B cell (primary cell): ENCODE data around the gene TMEM129. TPM values are rescaled to one million over a fixed set of nuclear protein-coding genes. Genes with fewer than 3 reads are reported as not detected.

ENCODE experiments used
- ATAC-seq: fragments of 200-7000 bp; cut with Tn5 transposase; one replicate; pipeline ENCODE4 v1.10.0; 2021; ENCODE audit warnings: low read depth, mild to moderate bottlenecking, moderate number of reproducible peaks, moderate library complexity
- CTCF ChIA-PET: fragments of 350-600 bp; sonication (Branson Sonifier 250); formaldehyde crosslinking; loops from one replicate; lab custom pipeline; 2021; ENCODE audit warnings: antibody characterized with exemption, inconsistent platforms; lab: Charles Lee
- POLR2A ChIA-PET: fragments of 350-600 bp; sonication (Branson Sonifier 250); formaldehyde crosslinking; loops from one replicate; lab custom pipeline; 2021; ENCODE audit warnings: antibody characterized with exemption; lab: Charles Lee
- DNase-seq: peaks from one replicate; pipeline ENCODE4 v3.0.0; 2013
- H2AFZ ChIP-seq: 2 replicates; pipeline ENCODE4 v1.6.1; 2012; ENCODE audit warnings: mild to moderate bottlenecking, low read depth, low read length; ENCODE audit not compliant: insufficient read depth, poor library complexity, severe bottlenecking
- H3K27ac ChIP-seq, 2 donors: 1 replicate in 1 of 2; 2 replicates in 1 of 2; pipeline ENCODE4 v1.5.1; 2012 to 2013; ENCODE audit warnings: low read length in 2 of 2, mild to moderate bottlenecking in 2 of 2, moderate library complexity in 1 of 2
- H3K27me3 ChIP-seq, 4 experiments: fragments of 200-600 bp in 1 of 4; sonication (generic) in 1 of 4; replicated peaks in 1 of 4; 1 replicate in 2 of 4; 2 replicates in 2 of 4; pipeline versions ENCODE4 v1.6.1 to v1.7.0; 2013 to 2016; ENCODE audit warnings: low read length in 3 of 4, mild to moderate bottlenecking in 2 of 4, mixed read lengths in 1 of 4, moderate library complexity in 1 of 4; ENCODE audit not compliant: insufficient read depth in 4 of 4, control insufficient read depth in 3 of 4; ENCODE audit errors: control extremely low read depth in 1 of 4
- H3K36me3 ChIP-seq, 2 experiments: replicated peaks in 1 of 2; 1 replicate in 1 of 2; 2 replicates in 1 of 2; pipeline versions ENCODE4 v1.6.1 to v1.7.1; 2013; ENCODE audit warnings: low read length in 1 of 2; ENCODE audit not compliant: insufficient read depth in 2 of 2, control insufficient read depth in 1 of 2; ENCODE audit errors: control extremely low read depth in 1 of 2, extremely low read depth in 1 of 2
- H3K4me1 ChIP-seq, 2 donors: fragments of 200-600 bp in 1 of 2; sonication (generic) in 1 of 2; 1 replicate in 1 of 2; 2 replicates in 1 of 2; pipeline versions ENCODE4 v1.5.1 to v1.6.1; 2013 to 2017; ENCODE audit warnings: low read length in 2 of 2; ENCODE audit not compliant: control insufficient read depth in 2 of 2, insufficient read depth in 2 of 2
- H3K4me2 ChIP-seq: replicated peaks from 2 replicates; pipeline ENCODE3; 2012; ENCODE audit warnings: mild to moderate bottlenecking, low read depth, low read length; ENCODE audit not compliant: poor library complexity, severe bottlenecking
- H3K4me3 ChIP-seq, 5 experiments: fragments of 200-600 bp in 1 of 5; sonication (generic) in 1 of 5; 1 replicate in 3 of 5; 2 replicates in 2 of 5; pipeline versions ENCODE4 v1.5.1 to v1.7.0; 2011 to 2016; ENCODE audit warnings: low read length in 4 of 5, mild to moderate bottlenecking in 4 of 5, low read depth in 2 of 5, control low read depth in 1 of 5, moderate library complexity in 1 of 5; ENCODE audit not compliant: insufficient read depth in 1 of 5; ENCODE audit errors: control extremely low read depth in 1 of 5, extremely low read depth in 1 of 5
- H3K79me2 ChIP-seq: fragments of 200-600 bp; sonication (generic); one replicate; pipeline ENCODE4 v1.6.0; 2016; ENCODE audit warnings: low read length; ENCODE audit not compliant: control insufficient read depth, insufficient read depth
- H3K9ac ChIP-seq: fragments of 200-600 bp; sonication (generic); 2 replicates; pipeline ENCODE4 v1.6.1; 2017; ENCODE audit warnings: mild to moderate bottlenecking, low read length, moderate library complexity
- H3K9me3 ChIP-seq, 3 donors: one replicate each; pipeline versions ENCODE4 v1.6.1 to v1.7.1; 2013; ENCODE audit warnings: low read length in 2 of 3; ENCODE audit not compliant: control insufficient read depth in 2 of 3, insufficient read depth in 1 of 3; ENCODE audit errors: control extremely low read depth in 1 of 3
- H4K20me1 ChIP-seq: 2 replicates; pipeline ENCODE4 v1.6.0; 2012; ENCODE audit warnings: mild to moderate bottlenecking, low read length; ENCODE audit not compliant: insufficient read depth, control insufficient read depth, poor library complexity, severe bottlenecking
- H3K27ac Mint-ChIP-seq: one replicate; pipeline ENCODE4 v1.8.0; 2021; ENCODE audit warnings: mixed read lengths
- H3K27me3 Mint-ChIP-seq: one replicate; pipeline ENCODE4 v1.8.0; 2021; ENCODE audit warnings: mixed read lengths
- H3K4me1 Mint-ChIP-seq: one replicate; pipeline ENCODE4 v1.8.0; 2021; ENCODE audit warnings: mixed read lengths
- H3K4me3 Mint-ChIP-seq: one replicate; pipeline ENCODE4 v1.8.0; 2021; ENCODE audit warnings: mixed read lengths
- H3K9me3 Mint-ChIP-seq: one replicate; pipeline ENCODE4 v1.8.0; 2022; ENCODE audit warnings: mixed read lengths; ENCODE audit not compliant: insufficient read depth
- EZH2 ChIP-seq: IDR thresholded peaks from 2 replicates; pipeline ENCODE4 v1.6.1; 2012; ENCODE audit warnings: borderline replicate concordance, low read depth, mild to moderate bottlenecking, moderate library complexity, low read length; ENCODE audit not compliant: insufficient read depth, poor library complexity, severe bottlenecking
- WGBS: methylation state at CpG from one replicate; pipeline ENCODE4 v1.1.5; 2013; ENCODE audit warnings: missing lambda C conversion rate; ENCODE audit not compliant: insufficient coverage; 5-methylcytosine and 5-hydroxymethylcytosine counted together
- intact Hi-C: fragments of 100-400 bp; cut with micrococcal nuclease; formaldehyde crosslinking; loops from one replicate; pipeline ENCODE4 v1.10.0; 2022
- polyA plus RNA-seq: library from polyadenylated mRNA; depleted of rRNA; stranded (reverse); fragments of >200 nt; gene quantifications from 2 replicates; pipeline ENCODE4 v1.2.3, GENCODE V29; 2012
- total RNA-seq, 2 donors: library from RNA; stranded (reverse); fragments of 120-200 nt in 1 of 2; gene quantifications; 1 replicate in 1 of 2; 2 replicates in 1 of 2; pipeline versions ENCODE4 v1.2.3 to v1.2.4, GENCODE V29; 2013 to 2022
- TF ChIP-seq, protein P1 (sequence below): fragments of 200-600 bp; IDR thresholded peaks from one replicate; pipeline ENCODE4 v1.8.0; 2022; ENCODE audit warnings: antibody characterized with exemption, mild to moderate bottlenecking

TMEM129 gene
- total and polyA plus RNA-seq, 2 donors (not counting 1 experiment from before 2014, with no cell fraction given) = 41.0 to 76.5 TPM

DNA sequence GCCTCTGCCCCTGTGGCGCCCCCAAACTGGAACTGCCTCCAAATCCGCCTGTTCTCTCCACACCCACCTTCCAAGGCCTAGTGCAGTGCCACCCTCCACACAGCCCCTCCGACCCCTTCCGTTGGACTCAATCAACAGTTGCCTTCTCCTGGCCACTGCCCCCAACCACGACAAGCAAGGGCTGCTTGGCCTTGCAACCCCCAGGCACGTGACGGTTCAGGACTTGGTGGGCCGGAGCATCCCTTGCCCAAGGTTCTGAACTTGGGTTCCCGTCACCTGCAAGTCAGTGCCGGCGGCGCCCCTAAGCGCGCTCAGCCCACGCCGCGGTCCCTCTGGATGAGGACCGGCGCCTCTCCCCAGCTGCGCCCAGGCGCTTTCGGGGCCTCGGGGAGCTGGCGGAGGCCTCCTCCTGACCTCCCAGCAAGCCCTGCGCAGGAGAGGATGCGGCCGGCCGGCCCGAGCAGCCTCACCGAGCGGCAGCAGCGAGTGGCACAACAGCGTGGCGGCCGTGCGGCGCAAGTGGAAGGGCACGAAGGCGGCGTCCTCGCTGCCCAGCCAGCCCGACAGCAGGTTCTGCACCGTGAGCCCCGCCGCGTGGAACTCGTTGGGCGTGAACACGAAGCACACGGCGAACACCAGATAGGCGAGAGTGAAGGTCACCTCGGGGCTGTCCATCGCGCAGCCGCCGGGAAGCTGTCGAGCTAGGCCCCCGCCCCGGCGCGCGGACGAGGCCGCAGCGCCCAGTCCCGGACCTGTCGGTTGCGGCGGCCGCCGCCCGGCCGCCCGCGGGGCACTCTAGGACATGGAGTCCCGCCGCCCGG is 750 bp downstream of the TMEM129 start:
- peak; percentile 67 for DNase-seq
- no peak for ATAC-seq
- Mint-ChIP-seq H3K27ac (peak overlapping the region; percentile 89), H3K4me3 (peak overlapping the region; percentile 93), H3K4me1 (peaks cover 70% of the 10 kb centered on the region), H3K27me3 (no peaks in the 10 kb centered on the region), H3K9me3 (no peaks in the 10 kb centered on the region)
- peaks cover 0 to 20% of the 10 kb centered on the region in 2 experiments for H3K36me3 ChIP-seq
- peaks cover 57% of the 10 kb centered on the region for H3K79me2 ChIP-seq
- intact Hi-C loops = loop anchor here (2.0 to 5.0 kb wide), 4 partner anchors 136 to 817 kb away; partner anchors contain the start of genes FAM193A, LETM1, NELFA and NSD2
- ChIA-PET POLR2A (interaction anchor here (0.8 to 4.7 kb wide), 3 partner anchors 8 to 27 kb away, joined by 4 to 61 read pairs (median 4); partner anchors contain the start of gene SLBP), CTCF (interaction anchor here (1.2 to 14.7 kb wide), 3 partner anchors 8 to 27 kb away, joined by 3 to 503 read pairs (median 10); partner anchors contain the start of gene SLBP)
- peak overlapping the region; percentile 64 for H2AFZ ChIP-seq
- H4K20me1 ChIP-seq = peaks cover 45% of the 10 kb centered on the region
- peak overlapping the region; percentile 41 to 69 (median 60) for H3K4me3 ChIP-seq
- no peaks in the 10 kb centered on the region for H3K27me3 ChIP-seq
- WGBS = under 1% methylated on average over 79 of the region's 79 CpGs
- peak overlapping the region; percentile 53 for H3K9ac ChIP-seq
- peak overlapping the region; percentile 95 for H3K4me2 ChIP-seq
- peak overlapping the region; percentile 29 to 55 for H3K27ac ChIP-seq
- TF ChIP-seq EZH2 = no peak
- TF ChIP-seq, protein P1, sequence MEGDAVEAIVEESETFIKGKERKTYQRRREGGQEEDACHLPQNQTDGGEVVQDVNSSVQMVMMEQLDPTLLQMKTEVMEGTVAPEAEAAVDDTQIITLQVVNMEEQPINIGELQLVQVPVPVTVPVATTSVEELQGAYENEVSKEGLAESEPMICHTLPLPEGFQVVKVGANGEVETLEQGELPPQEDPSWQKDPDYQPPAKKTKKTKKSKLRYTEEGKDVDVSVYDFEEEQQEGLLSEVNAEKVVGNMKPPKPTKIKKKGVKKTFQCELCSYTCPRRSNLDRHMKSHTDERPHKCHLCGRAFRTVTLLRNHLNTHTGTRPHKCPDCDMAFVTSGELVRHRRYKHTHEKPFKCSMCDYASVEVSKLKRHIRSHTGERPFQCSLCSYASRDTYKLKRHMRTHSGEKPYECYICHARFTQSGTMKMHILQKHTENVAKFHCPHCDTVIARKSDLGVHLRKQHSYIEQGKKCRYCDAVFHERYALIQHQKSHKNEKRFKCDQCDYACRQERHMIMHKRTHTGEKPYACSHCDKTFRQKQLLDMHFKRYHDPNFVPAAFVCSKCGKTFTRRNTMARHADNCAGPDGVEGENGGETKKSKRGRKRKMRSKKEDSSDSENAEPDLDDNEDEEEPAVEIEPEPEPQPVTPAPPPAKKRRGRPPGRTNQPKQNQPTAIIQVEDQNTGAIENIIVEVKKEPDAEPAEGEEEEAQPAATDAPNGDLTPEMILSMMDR = no peak
- peaks cover 59 to 84% of the 10 kb centered on the region in 2 donors for H3K4me1 ChIP-seq
- peaks cover 0 to 6% (median 0%) of the 10 kb centered on the region in 3 donors for H3K9me3 ChIP-seq
